Dermis microvascular lymphatic vessel endothelial cell (primary cell): ENCODE measurements around the gene RBM22. TPM values are rescaled to one million over a fixed set of nuclear protein-coding genes. Genes with fewer than 3 reads are reported as not detected.

Experiments used
- total RNA-seq: library from RNA; depleted of rRNA; stranded (reverse); fragments of >200 nt; gene quantifications from 2 replicates; pipeline ENCODE4 v1.2.1, GENCODE V29; 2014

Gene RBM22
- total RNA-seq, 1 donor from 2014 or later = 14.9 TPM

Other genes starting within 250 kb of the RBM22 start
- gene NDST1, start 192.9 kb downstream of the RBM22 start, total RNA-seq = 22.3 and 35.3 TPM in 2 replicates
- 5.6 and 12.3 TPM in 2 replicates for gene SYNPO, start 60.4 kb downstream of the RBM22 start, total RNA-seq
- 0.13 and 0.25 TPM in 2 replicates for gene MYOZ3, start 39.8 kb downstream of the RBM22 start, total RNA-seq
- gene DCTN4, start 58.0 kb upstream of the RBM22 start, total RNA-seq = 23.9 and 29.7 TPM in 2 replicates
- gene SMIM3, start 77.7 kb upstream of the RBM22 start, total RNA-seq = 4.4 and 4.8 TPM in 2 replicates
- not detected in 2 replicates for gene IRGM, start 145.5 kb upstream of the RBM22 start, total RNA-seq
- 4.2 and 4.6 TPM in 2 replicates for gene ZNF300, start 203.9 kb upstream of the RBM22 start, total RNA-seq